ENCODE results near the gene SLC43A1.

DNA sequence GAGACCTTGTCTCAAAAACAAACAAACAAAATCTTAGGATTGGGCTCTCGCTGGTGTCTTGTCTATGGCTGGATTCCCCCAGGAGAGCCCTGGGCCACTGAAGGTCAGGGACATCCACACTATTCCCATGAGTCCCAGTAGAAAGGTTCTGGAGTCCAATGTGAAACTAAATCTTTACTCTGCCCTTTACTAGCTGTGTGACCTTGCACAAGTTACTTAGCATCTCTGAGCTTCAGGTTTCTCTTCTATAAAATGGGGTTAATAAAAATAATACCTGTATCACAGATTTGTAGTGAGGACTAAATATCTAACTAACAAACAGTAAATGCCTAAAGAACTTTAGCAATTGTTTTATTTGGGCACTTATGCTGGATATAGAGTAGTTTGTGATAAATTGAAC, 9.0 kb downstream of the SLC43A1 start:
- TF ChIP-seq, protein P1, sequence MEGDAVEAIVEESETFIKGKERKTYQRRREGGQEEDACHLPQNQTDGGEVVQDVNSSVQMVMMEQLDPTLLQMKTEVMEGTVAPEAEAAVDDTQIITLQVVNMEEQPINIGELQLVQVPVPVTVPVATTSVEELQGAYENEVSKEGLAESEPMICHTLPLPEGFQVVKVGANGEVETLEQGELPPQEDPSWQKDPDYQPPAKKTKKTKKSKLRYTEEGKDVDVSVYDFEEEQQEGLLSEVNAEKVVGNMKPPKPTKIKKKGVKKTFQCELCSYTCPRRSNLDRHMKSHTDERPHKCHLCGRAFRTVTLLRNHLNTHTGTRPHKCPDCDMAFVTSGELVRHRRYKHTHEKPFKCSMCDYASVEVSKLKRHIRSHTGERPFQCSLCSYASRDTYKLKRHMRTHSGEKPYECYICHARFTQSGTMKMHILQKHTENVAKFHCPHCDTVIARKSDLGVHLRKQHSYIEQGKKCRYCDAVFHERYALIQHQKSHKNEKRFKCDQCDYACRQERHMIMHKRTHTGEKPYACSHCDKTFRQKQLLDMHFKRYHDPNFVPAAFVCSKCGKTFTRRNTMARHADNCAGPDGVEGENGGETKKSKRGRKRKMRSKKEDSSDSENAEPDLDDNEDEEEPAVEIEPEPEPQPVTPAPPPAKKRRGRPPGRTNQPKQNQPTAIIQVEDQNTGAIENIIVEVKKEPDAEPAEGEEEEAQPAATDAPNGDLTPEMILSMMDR (conservative IDR thresholded peaks at IDR 0.05; ENCODE audit: low read depth, low read length), result no peak
- TF ChIP-seq POLR2A (IDR thresholded peaks at IDR 0.05; ENCODE audit: low read depth, low read length) (no peak), SMC3 (IDR thresholded peaks at IDR 0.05; ENCODE audit: low read depth, low read length) (no peak), MXI1 (IDR thresholded peaks at IDR 0.05; ENCODE audit: borderline replicate concordance, low read depth, low read length) (no peak), FOS (IDR thresholded peaks at IDR 0.05; ENCODE audit: low read depth, low read length) (no peak), BHLHE40 (IDR thresholded peaks at IDR 0.05; ENCODE audit: low read depth, low read length) (no peak)
- TF ChIP-seq, protein P2, sequence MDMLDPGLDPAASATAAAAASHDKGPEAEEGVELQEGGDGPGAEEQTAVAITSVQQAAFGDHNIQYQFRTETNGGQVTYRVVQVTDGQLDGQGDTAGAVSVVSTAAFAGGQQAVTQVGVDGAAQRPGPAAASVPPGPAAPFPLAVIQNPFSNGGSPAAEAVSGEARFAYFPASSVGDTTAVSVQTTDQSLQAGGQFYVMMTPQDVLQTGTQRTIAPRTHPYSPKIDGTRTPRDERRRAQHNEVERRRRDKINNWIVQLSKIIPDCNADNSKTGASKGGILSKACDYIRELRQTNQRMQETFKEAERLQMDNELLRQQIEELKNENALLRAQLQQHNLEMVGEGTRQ (IDR thresholded peaks at IDR 0.05; ENCODE audit: low read depth, low read length), result no peak
